ENCODE measurements around the gene FAN1.

DNA sequence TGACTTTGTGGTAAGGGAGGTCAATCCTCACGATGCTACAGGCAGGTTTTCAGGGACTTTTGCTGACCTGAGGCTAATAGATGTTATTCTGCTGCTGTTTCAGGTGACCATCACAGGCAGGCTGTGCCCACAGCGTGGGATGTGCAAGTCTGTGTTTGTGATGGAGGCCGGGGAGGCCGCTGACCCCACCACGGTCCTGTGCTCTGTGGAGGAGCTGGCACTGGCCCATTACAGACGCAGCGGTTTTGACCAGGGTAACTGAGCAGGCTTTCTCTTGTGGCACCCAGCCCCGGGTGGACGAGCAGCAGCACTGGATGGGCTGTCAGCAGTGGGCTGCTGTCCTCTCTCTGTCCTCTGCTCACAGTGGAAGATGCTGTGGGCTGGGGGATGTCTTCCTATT lies 22.0 kb downstream of the FAN1 start:
- TF ChIP-seq, protein P1, sequence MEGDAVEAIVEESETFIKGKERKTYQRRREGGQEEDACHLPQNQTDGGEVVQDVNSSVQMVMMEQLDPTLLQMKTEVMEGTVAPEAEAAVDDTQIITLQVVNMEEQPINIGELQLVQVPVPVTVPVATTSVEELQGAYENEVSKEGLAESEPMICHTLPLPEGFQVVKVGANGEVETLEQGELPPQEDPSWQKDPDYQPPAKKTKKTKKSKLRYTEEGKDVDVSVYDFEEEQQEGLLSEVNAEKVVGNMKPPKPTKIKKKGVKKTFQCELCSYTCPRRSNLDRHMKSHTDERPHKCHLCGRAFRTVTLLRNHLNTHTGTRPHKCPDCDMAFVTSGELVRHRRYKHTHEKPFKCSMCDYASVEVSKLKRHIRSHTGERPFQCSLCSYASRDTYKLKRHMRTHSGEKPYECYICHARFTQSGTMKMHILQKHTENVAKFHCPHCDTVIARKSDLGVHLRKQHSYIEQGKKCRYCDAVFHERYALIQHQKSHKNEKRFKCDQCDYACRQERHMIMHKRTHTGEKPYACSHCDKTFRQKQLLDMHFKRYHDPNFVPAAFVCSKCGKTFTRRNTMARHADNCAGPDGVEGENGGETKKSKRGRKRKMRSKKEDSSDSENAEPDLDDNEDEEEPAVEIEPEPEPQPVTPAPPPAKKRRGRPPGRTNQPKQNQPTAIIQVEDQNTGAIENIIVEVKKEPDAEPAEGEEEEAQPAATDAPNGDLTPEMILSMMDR (IDR thresholded peaks at IDR 0.05) = no peak
- no peak for TF ChIP-seq EP300 (IDR thresholded peaks at IDR 0.05; ENCODE audit: borderline replicate concordance in 1 of 2, low read depth in 1 of 2, low read length in 1 of 2)
- no peak for TF ChIP-seq USF2 (IDR thresholded peaks at IDR 0.05; ENCODE audit: borderline replicate concordance, low read depth, low read length)
- TF ChIP-seq REST (IDR thresholded peaks at IDR 0.05; ENCODE audit: low read depth, low read length) = no peak
- no peak for TF ChIP-seq POLR2AphosphoS5 (IDR thresholded peaks at IDR 0.05; ENCODE audit: low read depth, low read length)
- no peak for TF ChIP-seq RAD21 (IDR thresholded peaks at IDR 0.05; ENCODE audit: low read length)
- TF ChIP-seq JUND (IDR thresholded peaks at IDR 0.05) = no peak
- TF ChIP-seq SIN3A (IDR thresholded peaks at IDR 0.05; ENCODE audit: borderline replicate concordance, low read depth, low read length) = no peak
- TF ChIP-seq NFIC (IDR thresholded peaks at IDR 0.05; ENCODE audit: borderline replicate concordance) = no peak
- TF ChIP-seq YY1 (IDR thresholded peaks at IDR 0.05; ENCODE audit: low read depth) = no peak
- TF ChIP-seq TEAD4 (IDR thresholded peaks at IDR 0.05; ENCODE audit: borderline replicate concordance, insufficient read depth) = no peak
